Activated T-cell treated with anti-CD3 and anti-CD28 coated beads, Interleukin-2, amount 50 U/mL, for 72 hours (primary cell): ENCODE results near the gene HPS5. TPM values are rescaled to one million over a fixed set of nuclear protein-coding genes. Genes with fewer than 3 reads are reported as not detected.

Experiments
- ATAC-seq, 2 donors: fragments of 150-1000 bp; cut with Tn5 transposase; replicated peaks in 1 of 2; 2 replicates each; pipeline ENCODE4 v1.10.0; 2021; ENCODE audit warnings: moderate library complexity in 2 of 2, mild to moderate bottlenecking in 1 of 2
- DNase-seq, 2 donors: peaks; one replicate each; pipeline ENCODE4 v3.0.0; 2021 to 2022; ENCODE audit warnings: mixed read lengths in 1 of 2
- H3K27ac Mint-ChIP-seq: one replicate; pipeline ENCODE4 v1.8.0; 2022; ENCODE audit warnings: mild to moderate bottlenecking, moderate library complexity, mixed read lengths
- H3K27me3 Mint-ChIP-seq: one replicate; pipeline ENCODE4 v1.8.0; 2022; ENCODE audit warnings: low read depth, mixed read lengths
- H3K36me3 Mint-ChIP-seq, 2 donors: one replicate each; pipeline ENCODE4 v1.8.0; 2022; ENCODE audit warnings: mixed read lengths in 2 of 2, mild to moderate bottlenecking in 1 of 2; ENCODE audit not compliant: insufficient read depth in 2 of 2
- H3K4me1 Mint-ChIP-seq: one replicate; pipeline ENCODE4 v1.8.0; 2022; ENCODE audit warnings: low read depth, mixed read lengths
- H3K4me3 Mint-ChIP-seq, 2 donors: one replicate each; pipeline ENCODE4 v1.8.0; 2022; ENCODE audit warnings: mild to moderate bottlenecking in 2 of 2, mixed read lengths in 2 of 2, moderate library complexity in 2 of 2
- H3K9me3 Mint-ChIP-seq, 2 donors: one replicate each; pipeline ENCODE4 v1.8.0; 2022; ENCODE audit warnings: mixed read lengths in 2 of 2
- total RNA-seq, 2 donors: library from RNA; stranded (reverse); gene quantifications; one replicate each; pipeline ENCODE4 v1.2.3, GENCODE V29; 2022

The HPS5 gene
- total RNA-seq, 2 donors from 2014 or later = 18.7 to 22.2 TPM

DNA sequence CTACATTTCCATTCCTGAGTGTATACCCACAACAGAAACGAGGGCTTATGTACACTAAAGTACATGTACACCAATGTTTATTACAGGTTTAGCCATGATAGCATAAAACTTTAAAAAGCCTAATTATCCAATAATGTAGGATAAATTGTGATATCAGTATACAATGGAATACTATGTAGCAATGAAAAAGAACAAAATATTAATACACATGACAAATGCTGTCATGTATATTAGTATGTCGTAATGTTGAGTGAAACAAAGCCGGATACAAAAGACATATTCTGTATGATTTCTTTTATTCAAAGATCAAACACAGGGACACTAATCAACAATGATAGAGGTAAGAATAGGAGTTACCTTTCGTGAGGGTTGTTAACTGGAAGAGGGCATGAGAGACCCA is 88.0 kb downstream of the HPS5 start:
- no peaks in the 10 kb centered on the region for H3K4me1 Mint-ChIP-seq
- no peak overlapping the region for H3K27ac Mint-ChIP-seq

DNA sequence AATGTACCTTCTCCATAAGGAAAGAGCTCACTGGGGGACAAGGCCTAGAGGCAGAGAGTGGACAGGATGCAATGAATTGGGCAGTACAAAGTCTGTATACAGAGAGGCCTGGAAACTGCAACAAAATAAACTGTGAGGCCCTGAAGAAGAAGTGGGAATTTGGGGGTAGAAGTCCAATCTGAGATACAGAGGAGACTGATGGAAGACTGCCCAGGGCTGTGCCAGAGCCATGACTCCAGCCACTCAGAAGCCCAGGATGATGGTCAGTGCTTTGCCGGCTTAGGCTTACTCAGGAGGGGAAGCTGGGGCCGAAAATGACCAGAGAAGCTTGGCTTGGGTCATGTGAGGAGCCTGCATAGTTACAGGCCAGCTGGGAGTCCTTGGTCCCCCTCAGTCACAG is 91.1 kb downstream of the HPS5 start:
- ATAC-seq = no peak
- Mint-ChIP-seq H3K9me3 (no peaks in the 10 kb centered on the region), H3K27me3 (peaks cover 13% of the 10 kb centered on the region), H3K27ac (no peak overlapping the region), H3K4me1 (no peaks in the 10 kb centered on the region), H3K4me3 (no peak overlapping the region), H3K36me3 (no peaks in the 10 kb centered on the region)
- DNase-seq = no peak

More for the DNA sequence above, 88.0 kb downstream of the HPS5 start:
- DNase-seq (no peak), ATAC-seq (no peak)
- Mint-ChIP-seq H3K4me3 (no peak overlapping the region), H3K9me3 (no peaks in the 10 kb centered on the region), H3K27me3 (peaks cover 32% of the 10 kb centered on the region), H3K36me3 (no peaks in the 10 kb centered on the region)

DNA sequence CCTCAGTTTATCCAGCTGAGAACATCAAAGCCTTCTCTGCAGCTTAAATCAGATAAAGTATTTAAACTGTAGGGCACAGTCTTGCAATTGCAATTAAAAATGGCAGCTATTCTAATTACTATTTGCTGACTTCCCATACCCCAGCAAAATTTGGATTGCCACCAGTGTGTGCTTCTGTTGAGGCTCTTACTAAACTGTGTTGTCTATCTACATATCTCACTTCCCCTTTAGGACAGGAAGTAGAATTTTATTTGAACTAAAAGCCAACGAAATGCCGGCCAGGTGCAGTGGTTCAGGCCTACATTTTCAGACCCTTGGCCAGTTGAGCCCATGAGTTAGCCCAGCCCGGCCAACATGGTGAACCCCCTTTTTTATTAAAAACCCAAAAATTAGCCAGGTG is 92.4 kb downstream of the HPS5 start:
- no peak for DNase-seq
- Mint-ChIP-seq H3K4me1 (no peaks in the 10 kb centered on the region), H3K27me3 (peaks cover 11% of the 10 kb centered on the region), H3K4me3 (no peak overlapping the region), H3K36me3 (no peaks in the 10 kb centered on the region), H3K27ac (no peak overlapping the region), H3K9me3 (no peaks in the 10 kb centered on the region)
- no peak for ATAC-seq

Other genes starting within 250 kb of the HPS5 start
- 10 to 100 TPM; 29.3 to 39.3 TPM for gene SAAL1, start 216.1 kb downstream of the HPS5 start, total RNA-seq
- not detected for gene MRGPRX3, start 189.6 kb downstream of the HPS5 start, total RNA-seq
- not detected for gene MRGPRX4, start 149.3 kb downstream of the HPS5 start, total RNA-seq
- gene SAA4, start 85.3 kb downstream of the HPS5 start, total RNA-seq = not detected
- under 1 TPM in 1 of 2 donors, not detected in 1; 0.38 TPM for gene SAA2, start 73.5 kb downstream of the HPS5 start, total RNA-seq
- not detected for gene SAA1, start 55.9 kb downstream of the HPS5 start, total RNA-seq
- gene GTF2H1, start 427 bp upstream of the HPS5 start, total RNA-seq = 10 to 100 TPM; 43.5 to 47.4 TPM
- gene LDHA, start 72.4 kb upstream of the HPS5 start, total RNA-seq = 100 to 1,000 TPM; 629 to 665 TPM
- not detected for gene LDHC, start 90.2 kb upstream of the HPS5 start, total RNA-seq
- gene LDHAL6A, start 133.7 kb upstream of the HPS5 start, total RNA-seq = not detected
- gene TSG101, start 204.8 kb upstream of the HPS5 start, total RNA-seq = 10 to 100 TPM; 48.3 to 59.0 TPM